AG04449 (cell line): Measurements from ENCODE around the gene SNX14.

Source experiments
- CTCF ChIA-PET: fragments of 350-600 bp; formaldehyde crosslinking; extraction: SDS; loops from one replicate; lab custom pipeline; 2021; ENCODE audit warnings: antibody characterized with exemption; lab: Yijun Ruan, JAX
- POLR2A ChIA-PET: fragments of 400-600, 350-600 bp; formaldehyde crosslinking; extraction: SDS; loops from one replicate; lab custom pipeline; 2020; ENCODE audit warnings: antibody characterized with exemption, inconsistent platforms; lab: Yijun Ruan, JAX
- DNase-seq: peaks from one replicate; pipeline ENCODE4 v3.0.0-alpha.2; 2010; ENCODE audit warnings: low read depth, low spot score
- H3K4me3 ChIP-seq: 2 replicates; pipeline ENCODE4 v1.5.1; 2011; ENCODE audit warnings: low read depth, mild to moderate bottlenecking, control low read depth, low read length
- CTCF ChIP-seq: IDR thresholded peaks from one replicate; pipeline ENCODE4 v1.5.1; 2011; ENCODE audit warnings: mild to moderate bottlenecking, moderate library complexity, low read length, control low read depth, inconsistent platforms; ENCODE audit not compliant: insufficient read depth; ENCODE audit errors: missing control alignments

SNX14 gene

DNA sequence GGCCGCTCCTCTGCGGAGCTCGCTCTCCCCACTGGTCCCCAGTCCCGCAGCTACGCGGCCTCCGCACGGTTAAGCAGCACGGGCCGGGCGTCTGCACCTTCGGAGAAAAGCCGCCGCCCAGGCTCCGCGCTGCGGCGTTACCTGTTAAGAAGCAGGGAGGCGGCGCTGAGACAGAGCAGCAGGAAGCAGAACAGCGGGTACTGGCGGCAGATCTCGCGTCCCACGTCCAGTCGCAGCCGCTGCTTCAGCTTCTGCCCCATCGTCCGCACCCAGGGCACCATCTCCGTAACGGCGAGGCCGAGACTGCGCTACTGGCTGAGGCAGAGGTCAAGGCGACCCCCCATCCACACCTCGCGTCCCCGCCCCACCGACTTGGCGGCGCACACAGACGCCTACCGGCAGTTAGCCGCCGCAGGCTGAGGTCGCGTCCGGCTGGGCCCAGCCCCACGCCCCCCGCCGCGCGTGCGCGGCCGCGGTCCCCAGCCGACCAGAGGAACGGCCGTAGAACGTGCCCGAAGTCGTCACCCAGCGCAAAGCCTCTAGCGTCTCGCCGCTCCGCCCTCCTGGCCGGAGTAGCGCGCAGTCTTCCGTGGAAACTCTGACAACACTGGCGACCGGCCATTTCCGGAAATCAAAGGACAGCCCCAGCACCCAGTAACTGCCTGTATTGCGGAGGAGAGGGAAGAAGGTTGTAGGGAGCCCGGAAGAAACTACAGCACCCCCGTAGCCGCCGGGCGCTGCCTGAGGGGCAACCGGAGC, at the start of gene SNX14:
Gene SNX14, minus strand, starts transcription at position 421 of the 759 bp plus-strand sequence. Its CDS starts 140 bp downstream, at position 281.
- DNase-seq = peak; percentile 58
- CTCF ChIA-PET = interaction anchor here (1.1 kb wide), 1 partner anchor 12 kb away, joined by 3 read pairs; no protein-coding TSS in a partner anchor
- POLR2A ChIA-PET = interaction anchor here (0.6 to 2.3 kb wide), 5 partner anchors 27 to 145 kb away, joined by 3 to 34 read pairs (median 3); partner anchors contain the start of gene SYNCRIP
- peak within 1 kb of the TSS; percentile 94 for H3K4me3 ChIP-seq
- TF ChIP-seq CTCF = peak; percentile 5

- peak; percentile 86 for DNase-seq
- H3K4me3 ChIP-seq = peak within 1 kb of the TSS; percentile 99
- CTCF ChIA-PET = interaction anchor here (1.2 to 1.4 kb wide), 2 partner anchors 10 to 288 kb away, joined by 3 read pairs; no protein-coding TSS in a partner anchor
- POLR2A ChIA-PET = interaction anchor here (0.7 to 9.2 kb wide), 14 partner anchors 9 to 1590 kb away, joined by 3 to 337 read pairs (median 4); partner anchors contain the start of genes NT5E and SNX14
- TF ChIP-seq CTCF = no peak
Measured at GRCh38 chr6:85642774-85643536, 49.3 kb upstream of the SNX14 start, which contains the start of gene SYNCRIP. TSS of gene SYNCRIP (minus strand) at chr6:85642886. CDS start at chr6:85641439, 1,447 bp downstream.

- POLR2A ChIA-PET = interaction anchor here (0.7 to 9.2 kb wide), 14 partner anchors 10 to 1590 kb away, joined by 3 to 337 read pairs (median 4); partner anchors contain the start of genes NT5E and SNX14
- DNase-seq = no peak
- peak overlapping the region; percentile 99 for H3K4me3 ChIP-seq
- peak; percentile 9 for TF ChIP-seq CTCF
- CTCF ChIA-PET = interaction anchor here (1.2 to 1.4 kb wide), 2 partner anchors 9 to 287 kb away, joined by 3 read pairs; no protein-coding TSS in a partner anchor
Measured at GRCh38 chr6:85641897-85642773, 48.5 kb upstream of the SNX14 start.

- no peak for TF ChIP-seq CTCF
- peak overlapping the region; percentile 99 for H3K4me3 ChIP-seq
- no peak for DNase-seq
- ChIA-PET CTCF (no interaction called here), POLR2A (interaction anchor here (1.5 to 9.2 kb wide), 2 partner anchors 10 to 35 kb away, joined by 3 to 337 read pairs; no protein-coding TSS in a partner anchor)
Measured at GRCh38 chr6:85641522-85641896, 47.9 kb upstream of the SNX14 start.

DNA sequence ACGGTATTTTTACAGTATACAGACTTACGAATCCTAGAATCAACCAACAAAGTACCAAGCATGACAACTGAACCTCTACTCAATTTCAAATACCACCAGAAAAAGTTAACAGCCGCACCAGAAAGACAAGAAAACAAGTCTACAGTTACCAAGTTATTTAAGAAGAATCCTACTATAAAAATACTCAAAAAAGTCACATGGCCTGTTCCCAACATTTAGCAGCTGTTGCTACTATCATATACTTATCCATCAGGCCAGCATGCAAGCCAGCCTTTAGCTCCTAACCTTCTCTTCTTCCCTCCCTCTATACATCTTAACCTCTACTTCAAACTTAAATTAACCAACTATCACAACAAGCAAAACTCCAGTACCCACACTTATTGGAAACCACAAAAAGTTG, 47.2 kb upstream of the SNX14 start:
- CTCF ChIA-PET = interaction anchor here (1.7 kb wide), 1 partner anchor 30 kb away, joined by 4 read pairs; no protein-coding TSS in a partner anchor
- DNase-seq = no peak
- peak overlapping the region; percentile 99 for H3K4me3 ChIP-seq
- TF ChIP-seq CTCF = no peak
- POLR2A ChIA-PET = interaction anchor here (9.2 kb wide), 1 partner anchor 36 kb away, joined by 337 read pairs; no protein-coding TSS in a partner anchor
